HFFc6 (cell line): Measurements from ENCODE around the gene RASGEF1B. TPM values are rescaled to one million over a fixed set of nuclear protein-coding genes. Genes with fewer than 3 reads are reported as not detected.

Experiments
- DNase-seq: peaks from one replicate; pipeline ENCODE4 v3.0.0-alpha.2; 2018
- H3K27ac Mint-ChIP-seq: 2 replicates; pipeline ENCODE4 v1.8.0; 2020; ENCODE audit warnings: mild to moderate bottlenecking, mixed read lengths
- H3K27me3 Mint-ChIP-seq: 2 replicates; pipeline ENCODE4 v1.8.0; 2021; ENCODE audit warnings: mild to moderate bottlenecking, moderate library complexity, mixed read lengths; ENCODE audit not compliant: insufficient read depth
- H3K36me3 Mint-ChIP-seq: 2 replicates; pipeline ENCODE4 v1.8.0; 2021; ENCODE audit warnings: low read depth, mixed read lengths
- H3K4me1 Mint-ChIP-seq: 2 replicates; pipeline ENCODE4 v1.8.0; 2020; ENCODE audit warnings: low read depth, mixed read lengths
- H3K4me3 Mint-ChIP-seq: 2 replicates; pipeline ENCODE4 v1.8.0; 2020; ENCODE audit warnings: mild to moderate bottlenecking, moderate library complexity, mixed read lengths
- H3K9me3 Mint-ChIP-seq: 2 replicates; pipeline ENCODE4 v1.8.0; 2020; ENCODE audit warnings: mild to moderate bottlenecking, mixed read lengths
- CTCF ChIP-seq: fragments of 200-600 bp; sonication (generic); IDR thresholded peaks from 2 replicates; pipeline ENCODE4 v1.5.0; 2021; ENCODE audit warnings: antibody characterized with exemption, mild to moderate bottlenecking
- total RNA-seq, 6 experiments: library from RNA; stranded (reverse); fragmentation: NEBNext Ultra II Directional; extraction: Animal tissue kit (Norgen Biotek cat#: 25700); gene quantifications; 2 replicates in 1 of 6; 3 replicates in 5 of 6; pipeline ENCODE4 v1.2.3, GENCODE V29; 2021

The RASGEF1B gene
- total RNA-seq, 6 experiments from 2014 or later: not detected

GRCh38 chr4:81498046-81498445 is 26.3 kb upstream of the RASGEF1B start:
- Mint-ChIP-seq H3K9me3 (peaks cover 9% of the 10 kb centered on the region; the same call in 1 of the 2 replicates), H3K4me3 (no peak overlapping the region), H3K36me3 (no peaks in the 10 kb centered on the region), H3K27me3 (no peaks in the 10 kb centered on the region; the same call in 1 of the 2 replicates), H3K27ac (no peak overlapping the region), H3K4me1 (no peaks in the 10 kb centered on the region)
- no peak for TF ChIP-seq CTCF
- DNase-seq: no peak

GRCh38 chr4:81495345-81495744 is 23.6 kb upstream of the RASGEF1B start:
- Mint-ChIP-seq H3K4me3 (no peak overlapping the region), H3K4me1 (no peaks in the 10 kb centered on the region), H3K36me3 (no peaks in the 10 kb centered on the region), H3K27me3 (no peaks in the 10 kb centered on the region; the same call in 1 of the 2 replicates), H3K9me3 (peaks cover 8% of the 10 kb centered on the region; the same call in 1 of the 2 replicates), H3K27ac (no peak overlapping the region)
- DNase-seq: no peak
- TF ChIP-seq CTCF: no peak

- Mint-ChIP-seq H3K27me3 (no peaks in the 10 kb centered on the region; the same call in 1 of the 2 replicates), H3K36me3 (no peaks in the 10 kb centered on the region), H3K27ac (no peak overlapping the region), H3K4me3 (no peak overlapping the region), H3K9me3 (peaks cover 13% of the 10 kb centered on the region; the same call in 1 of the 2 replicates), H3K4me1 (no peaks in the 10 kb centered on the region)
- no peak for DNase-seq
- no peak for TF ChIP-seq CTCF
Observed at GRCh38 chr4:81494031-81494431, 22.3 kb upstream of the RASGEF1B start.

- no peaks in the 10 kb centered on the region for H3K4me1 Mint-ChIP-seq
Observed at GRCh38 chr4:81492606-81493230, 21.0 kb upstream of the RASGEF1B start.

GRCh38 chr4:81491943-81492342 is 20.2 kb upstream of the RASGEF1B start:
- DNase-seq: no peak
- Mint-ChIP-seq H3K27ac (no peak overlapping the region), H3K36me3 (no peaks in the 10 kb centered on the region), H3K27me3 (no peaks in the 10 kb centered on the region), H3K4me1 (no peaks in the 10 kb centered on the region), H3K4me3 (no peak overlapping the region), H3K9me3 (peaks cover 14% of the 10 kb centered on the region; the same call in 1 of the 2 replicates)
- no peak for TF ChIP-seq CTCF

More at GRCh38 chr4:81492606-81493230, 21.0 kb upstream of the RASGEF1B start:
- H3K9me3 Mint-ChIP-seq: peaks cover 14% of the 10 kb centered on the region; the same call in 1 of the 2 replicates
- no peak for TF ChIP-seq CTCF
- no peaks in the 10 kb centered on the region for H3K27me3 Mint-ChIP-seq
- DNase-seq: no peak
- no peak overlapping the region for H3K4me3 Mint-ChIP-seq
- no peak overlapping the region for H3K27ac Mint-ChIP-seq
- H3K36me3 Mint-ChIP-seq: no peaks in the 10 kb centered on the region
